Measurements from ENCODE around the gene CACNA2D2.

GRCh38 chr3:50327943-50328691 is 175.3 kb downstream of the CACNA2D2 start, which contains the start of gene TUSC2:
- TF ChIP-seq ATF2 (IDR thresholded peaks at IDR 0.05; ENCODE audit: low read length) (no peak), CTCF (IDR thresholded peaks at IDR 0.05; ENCODE audit: control extremely low read depth in 1 of 3, insufficient read depth in 1 of 3, low read depth in 1 of 3, low read length in 3 of 3) (peak in 1 of 3 experiments; percentile 3; a peak in 1 of 4 replicates), SRF (IDR thresholded peaks at IDR 0.05; ENCODE audit: low read depth, low read length) (no peak), EGR1 (IDR thresholded peaks at IDR 0.05; ENCODE audit: borderline replicate concordance, low read depth, low read length) (no peak)

Measured in H1 (cell line).